ENCODE results near the gene ANKRD63. TPM values are rescaled to one million over a fixed set of nuclear protein-coding genes. Genes with fewer than 3 reads are reported as not detected.

Gene ANKRD63
- total and polyA plus RNA-seq, 7 donors, result not detected

GRCh38 chr15:40330368-40330836, 47.5 kb upstream of the ANKRD63 start:
- intact Hi-C loops (cut with DNase I), result no loop called here
- TF ChIP-seq CTCF (IDR thresholded peaks at IDR 0.05), result no peak
- H3K27me3 ChIP-seq (ENCODE audit: insufficient read depth in 3 of 3, low read length in 2 of 3), result no peaks in the 10 kb centered on the region
- peaks cover 0 to 26% of the 10 kb centered on the region in 2 donors for H3K36me3 ChIP-seq (ENCODE audit: insufficient read depth in 1 of 2, low read depth in 1 of 2)
- peaks cover 72% of the 10 kb centered on the region for H3K4me1 ChIP-seq
- DNase-seq (no peak), ATAC-seq (peak; percentile 13 to 30 (median 26))
- no peak overlapping the region for H3K4me3 ChIP-seq
- H3K9me3 ChIP-seq, result no peaks in the 10 kb centered on the region
- WGBS, 3 donors, result 46 to 54% (median 47%) methylated on average over 5 of the region's 5 CpGs
- no peak overlapping the region for H3K27ac ChIP-seq

- Histone ChIP-seq H3K4me1 (peaks cover 69% of the 10 kb centered on the region), H3K27me3 (ENCODE audit: insufficient read depth in 3 of 3, low read length in 2 of 3) (no peaks in the 10 kb centered on the region), H3K4me3 (no peak overlapping the region), H3K9me3 (no peaks in the 10 kb centered on the region), H3K27ac (no peak overlapping the region), H3K36me3 (ENCODE audit: insufficient read depth in 1 of 2, low read depth in 1 of 2) (peaks cover 0 to 20% of the 10 kb centered on the region in 2 donors)
- intact Hi-C loops (cut with DNase I), result no loop called here
- WGBS, 3 donors, result 68 to 85% (median 77%) methylated on average over 7 of the region's 7 CpGs
- ATAC-seq (peak in 1 of 4 donors; percentile 4), DNase-seq (no peak)
- no peak for TF ChIP-seq CTCF (IDR thresholded peaks at IDR 0.05)
Observed at GRCh38 chr15:40329804-40330203, 46.9 kb upstream of the ANKRD63 start.

- ATAC-seq (no peak), DNase-seq (no peak)
- H3K4me3 ChIP-seq, result no peak overlapping the region
- TF ChIP-seq CTCF (IDR thresholded peaks at IDR 0.05), result no peak
- H3K27ac ChIP-seq, result no peak overlapping the region
- WGBS, 3 donors, result 78 to 88% (median 80%) methylated on average over 5 of the region's 5 CpGs
- no peaks in the 10 kb centered on the region for H3K27me3 ChIP-seq (ENCODE audit: insufficient read depth in 3 of 3, low read length in 2 of 3)
- H3K36me3 ChIP-seq (ENCODE audit: insufficient read depth in 1 of 2, low read depth in 1 of 2), result peaks cover 0 to 17% of the 10 kb centered on the region in 2 donors
- intact Hi-C loops (cut with DNase I), result no loop called here
- H3K9me3 ChIP-seq, result no peaks in the 10 kb centered on the region
- peaks cover 62% of the 10 kb centered on the region for H3K4me1 ChIP-seq
Observed at GRCh38 chr15:40328751-40329150, 45.9 kb upstream of the ANKRD63 start.

GRCh38 chr15:40328176-40328575, 45.3 kb upstream of the ANKRD63 start:
- ATAC-seq (no peak), DNase-seq (no peak)
- TF ChIP-seq CTCF (IDR thresholded peaks at IDR 0.05), result no peak
- Histone ChIP-seq H3K9me3 (no peaks in the 10 kb centered on the region), H3K4me1 (peaks cover 57% of the 10 kb centered on the region), H3K36me3 (ENCODE audit: insufficient read depth in 1 of 2, low read depth in 1 of 2) (peaks cover 0 to 17% of the 10 kb centered on the region in 2 donors), H3K27ac (no peak overlapping the region), H3K27me3 (ENCODE audit: insufficient read depth in 3 of 3, low read length in 2 of 3) (no peaks in the 10 kb centered on the region), H3K4me3 (no peak overlapping the region)
- intact Hi-C loops (cut with DNase I), result no loop called here
- 76 to 77% (median 76%) methylated on average over 3 of the region's 3 CpGs for WGBS, 3 donors

- Histone ChIP-seq H3K9me3 (no peaks in the 10 kb centered on the region), H3K27me3 (ENCODE audit: insufficient read depth in 3 of 3, low read length in 2 of 3) (no peaks in the 10 kb centered on the region), H3K4me1 (peaks cover 49% of the 10 kb centered on the region), H3K4me3 (no peak overlapping the region), H3K36me3 (ENCODE audit: insufficient read depth in 1 of 2, low read depth in 1 of 2) (peaks cover 0 to 17% of the 10 kb centered on the region in 2 donors), H3K27ac (no peak overlapping the region)
- intact Hi-C loops (cut with DNase I), result no loop called here
- DNase-seq (no peak), ATAC-seq (no peak)
- TF ChIP-seq CTCF (IDR thresholded peaks at IDR 0.05), result no peak
- 43 to 58% (median 48%) methylated on average over 6 of the region's 6 CpGs for WGBS, 3 donors
Observed at GRCh38 chr15:40327457-40327856, 44.6 kb upstream of the ANKRD63 start.
